PFSK-1 (cell line): ENCODE results near the gene LITAF.

Source experiments
- FOXP2 ChIP-seq: optimal IDR thresholded peaks from 2 replicates; pipeline ENCODE3; 2011; ENCODE audit warnings: borderline replicate concordance, control low read depth, inconsistent platforms; ENCODE audit not compliant: insufficient read depth; ENCODE audit errors: extremely low read length, extremely low read depth
- POLR2AphosphoS5 ChIP-seq: IDR thresholded peaks from 2 replicates; pipeline ENCODE4 v1.6.1; 2012; ENCODE audit warnings: low read depth, mild to moderate bottlenecking, control low read depth, low read length, moderate library complexity
- REST ChIP-seq, 2 experiments: IDR thresholded peaks; 2 replicates each; pipeline versions ENCODE4 v1.6.1 to v1.8.0; 2011 to 2012; ENCODE audit warnings: low read depth in 2 of 2, low read length in 2 of 2, control low read depth in 1 of 2, inconsistent platforms in 1 of 2, mild to moderate bottlenecking in 1 of 2, moderate library complexity in 1 of 2; ENCODE audit not compliant: insufficient read depth in 1 of 2
- SIN3A ChIP-seq: IDR thresholded peaks from 2 replicates; pipeline ENCODE4 v1.6.1; 2012; ENCODE audit warnings: mild to moderate bottlenecking, low read length, moderate library complexity, borderline replicate concordance; ENCODE audit not compliant: insufficient read depth
- TAF1 ChIP-seq: IDR thresholded peaks from 2 replicates; pipeline ENCODE4 v1.6.1; 2012; ENCODE audit warnings: low read length, control low read depth, borderline replicate concordance; ENCODE audit not compliant: insufficient read depth

Gene LITAF

GRCh38 chr16:11588321-11589197 lies 1.8 kb upstream of the LITAF start:
- TF ChIP-seq SIN3A, result no peak
- no peak for TF ChIP-seq REST (IDR thresholded peaks at IDR 0.05; ENCODE audit: insufficient read depth in 1 of 2, low read depth in 2 of 2, low read length in 2 of 2)
- TF ChIP-seq FOXP2, result no peak
- no peak for TF ChIP-seq TAF1
- no peak for TF ChIP-seq POLR2AphosphoS5

GRCh38 chr16:11587643-11588247 lies 1.0 kb upstream of the LITAF start:
- no peak for TF ChIP-seq TAF1
- no peak for TF ChIP-seq REST (IDR thresholded peaks at IDR 0.05; ENCODE audit: insufficient read depth in 1 of 2, low read depth in 2 of 2, low read length in 2 of 2)
- TF ChIP-seq SIN3A, result no peak

GRCh38 chr16:11586378-11586855 lies 302 bp downstream of the LITAF start:
- TF ChIP-seq POLR2AphosphoS5 (no peak), TAF1 (no peak), REST (IDR thresholded peaks at IDR 0.05; ENCODE audit: insufficient read depth in 1 of 2, low read depth in 2 of 2, low read length in 2 of 2) (no peak), FOXP2 (no peak), SIN3A (no peak)

GRCh38 chr16:11585460-11586377 lies 1.0 kb downstream of the LITAF start:
- TF ChIP-seq REST (IDR thresholded peaks at IDR 0.05; ENCODE audit: insufficient read depth in 1 of 2, low read depth in 2 of 2, low read length in 2 of 2), result no peak
- TF ChIP-seq SIN3A, result no peak
- TF ChIP-seq POLR2AphosphoS5, result no peak
- TF ChIP-seq FOXP2, result no peak
- no peak for TF ChIP-seq TAF1
